ENCODE measurements around the gene SYNRG. TPM values are rescaled to one million over a fixed set of nuclear protein-coding genes. Genes with fewer than 3 reads are reported as not detected.

Gene SYNRG
- total and polyA plus RNA-seq, 2 of the 13 experiments (the other 11 are each of a cell fraction or from before 2014, with no cell fraction given) = 7.3 to 8.7 TPM

DNA sequence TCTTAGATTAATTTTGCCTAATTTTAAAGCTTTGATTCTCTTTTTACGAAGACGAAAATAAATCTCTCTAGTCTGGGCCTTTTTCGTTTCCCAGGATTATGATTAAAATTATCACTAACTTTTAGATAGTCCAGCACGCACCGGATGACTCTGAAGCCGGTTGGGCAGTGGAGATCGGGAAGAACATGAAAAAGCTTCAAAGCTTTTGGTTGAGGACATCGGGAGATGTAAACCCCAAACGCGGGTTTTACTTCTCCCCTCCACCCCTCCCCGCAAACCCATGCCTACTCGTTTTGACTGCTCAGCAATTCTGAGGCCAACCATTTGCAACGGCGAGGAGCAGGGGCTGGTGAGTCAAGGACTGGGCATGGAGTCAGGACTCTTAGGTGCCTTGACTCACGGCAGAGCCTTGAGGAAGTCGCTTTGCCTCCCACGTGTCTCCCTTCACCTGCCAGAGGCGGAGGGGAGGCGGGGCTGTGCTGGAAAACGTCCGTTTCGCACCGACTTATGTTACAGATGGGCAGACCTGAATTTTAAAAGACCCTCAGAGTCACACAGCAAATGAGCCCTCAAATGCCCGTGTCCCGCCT, 120.5 kb downstream of the SYNRG start (continued):
- TF ChIP-seq, protein P1, sequence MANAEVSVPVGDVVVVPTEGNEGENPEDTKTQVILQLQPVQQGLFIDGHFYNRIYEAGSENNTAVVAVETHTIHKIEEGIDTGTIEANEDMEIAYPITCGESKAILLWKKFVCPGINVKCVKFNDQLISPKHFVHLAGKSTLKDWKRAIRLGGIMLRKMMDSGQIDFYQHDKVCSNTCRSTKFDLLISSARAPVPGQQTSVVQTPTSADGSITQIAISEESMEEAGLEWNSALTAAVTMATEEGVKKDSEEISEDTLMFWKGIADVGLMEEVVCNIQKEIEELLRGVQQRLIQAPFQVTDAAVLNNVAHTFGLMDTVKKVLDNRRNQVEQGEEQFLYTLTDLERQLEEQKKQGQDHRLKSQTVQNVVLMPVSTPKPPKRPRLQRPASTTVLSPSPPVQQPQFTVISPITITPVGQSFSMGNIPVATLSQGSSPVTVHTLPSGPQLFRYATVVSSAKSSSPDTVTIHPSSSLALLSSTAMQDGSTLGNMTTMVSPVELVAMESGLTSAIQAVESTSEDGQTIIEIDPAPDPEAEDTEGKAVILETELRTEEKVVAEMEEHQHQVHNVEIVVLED (CRISPR knock-in tag; IDR thresholded peaks at IDR 0.05; ENCODE audit: borderline replicate concordance) = no peak
- no peak for TF ChIP-seq ZFP41 (CRISPR knock-in tag; IDR thresholded peaks at IDR 0.05; ENCODE audit: borderline replicate concordance)
- no peak for TF ChIP-seq SP4 (CRISPR knock-in tag; IDR thresholded peaks at IDR 0.05)
- no peak for TF ChIP-seq GPBP1L1 (CRISPR knock-in tag; IDR thresholded peaks at IDR 0.05)
- TF ChIP-seq SIX1 (CRISPR knock-in tag; IDR thresholded peaks at IDR 0.05; ENCODE audit: borderline replicate concordance) = no peak
- no peak for TF ChIP-seq KLF15 (CRISPR knock-in tag; IDR thresholded peaks at IDR 0.05; ENCODE audit: borderline replicate concordance)
- 0 out of 2 replicates have a peak, but pooled peaks have one; percentile 18 for TF ChIP-seq ZFP37 (CRISPR knock-in tag; IDR thresholded peaks at IDR 0.05; ENCODE audit: borderline replicate concordance)
- no peak for TF ChIP-seq ZBTB46 (CRISPR knock-in tag; IDR thresholded peaks at IDR 0.05; ENCODE audit: borderline replicate concordance)
- no peak for TF ChIP-seq DBP (CRISPR knock-in tag; IDR thresholded peaks at IDR 0.05; ENCODE audit: not compliant biosample characterization)
- TF ChIP-seq CTCF (CRISPR knock-in tag; IDR thresholded peaks at IDR 0.05) = no peak
- TF ChIP-seq ETV5 (CRISPR knock-in tag; IDR thresholded peaks at IDR 0.05; ENCODE audit: borderline replicate concordance) = 0 out of 2 replicates have a peak, but pooled peaks have one; percentile 7
- TF ChIP-seq, protein P2, sequence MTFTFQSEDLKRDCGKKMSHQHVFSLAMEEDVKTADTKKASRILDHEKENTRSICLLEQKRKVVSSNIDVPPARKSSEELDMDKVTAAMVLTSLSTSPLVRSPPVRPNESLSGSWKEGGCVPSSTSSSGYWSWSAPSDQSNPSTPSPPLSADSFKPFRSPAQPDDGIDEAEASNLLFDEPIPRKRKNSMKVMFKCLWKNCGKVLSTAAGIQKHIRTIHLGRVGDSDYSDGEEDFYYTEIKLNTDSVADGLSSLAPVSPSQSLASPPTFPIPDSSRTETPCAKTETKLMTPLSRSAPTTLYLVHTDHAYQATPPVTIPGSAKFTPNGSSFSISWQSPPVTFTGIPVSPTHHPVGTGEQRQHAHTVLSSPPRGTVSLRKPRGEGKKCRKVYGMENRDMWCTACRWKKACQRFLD (CRISPR knock-in tag; IDR thresholded peaks at IDR 0.05; ENCODE audit: borderline replicate concordance) = no peak
- TF ChIP-seq MAZ (IDR thresholded peaks at IDR 0.05; ENCODE audit: borderline replicate concordance, low read depth, low read length) = peak; percentile 17; the same call in 1 of the 2 replicates
- no peak for TF ChIP-seq MAZ (CRISPR knock-in tag; IDR thresholded peaks at IDR 0.05; ENCODE audit: low read depth)
- TF ChIP-seq KDM5B (CRISPR knock-in tag; IDR thresholded peaks at IDR 0.05; ENCODE audit: borderline replicate concordance) = peak; percentile 81
- TF ChIP-seq HIVEP1 (CRISPR knock-in tag; IDR thresholded peaks at IDR 0.05) = no peak
- TF ChIP-seq TCF7L2 (IDR thresholded peaks at IDR 0.05; ENCODE audit: low read depth, low read length) = no peak
- TF ChIP-seq, protein P3, sequence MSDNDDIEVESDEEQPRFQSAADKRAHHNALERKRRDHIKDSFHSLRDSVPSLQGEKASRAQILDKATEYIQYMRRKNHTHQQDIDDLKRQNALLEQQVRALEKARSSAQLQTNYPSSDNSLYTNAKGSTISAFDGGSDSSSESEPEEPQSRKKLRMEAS (IDR thresholded peaks at IDR 0.05) = peak; percentile 73

Measured in HepG2 (cell line).